ENCODE results near the gene RALBP1. TPM values are rescaled to one million over a fixed set of nuclear protein-coding genes. Genes with fewer than 3 reads are reported as not detected.

Gene RALBP1
- total RNA-seq, 1 experiment from 2014 or later: 70.0 TPM

GRCh38 chr18:9520666-9521065, 45.4 kb downstream of the RALBP1 start:
- in situ Hi-C loops (cut with HindIII; ENCODE audit: low pct_unique_long_range_greater_than_20kb, low sequenced_read_pairs): no loop called here
- Histone ChIP-seq H3K4me1 (ENCODE audit: control insufficient read depth, insufficient read depth, low read length) (no peaks in the 10 kb centered on the region; the same call in 1 of the 2 replicates), H3K36me3 (ENCODE audit: control insufficient read depth, insufficient read depth, low read length) (peaks cover 3% of the 10 kb centered on the region; the same call in 1 of the 2 replicates), H3K4me3 (ENCODE audit: low read depth in 2 of 2, low read length in 2 of 2) (no peak overlapping the region), H3K9me3 (ENCODE audit: control insufficient read depth, insufficient read depth, low read depth, low read length) (no peaks in the 10 kb centered on the region), H3K27me3 (ENCODE audit: control insufficient read depth, insufficient read depth, low read length) (no peaks in the 10 kb centered on the region), H3K27ac (ENCODE audit: low read length) (no peak overlapping the region)
- no TSS peak for BruUV-seq (replicated peaks)
- ATAC-seq (no peak), DNase-seq (ENCODE audit: low read depth, low spot score) (no peak)
- intact Hi-C loops (cut with micrococcal nuclease; ENCODE audit: unreplicated experiment): no loop called here
- ChIA-PET CTCF (no interaction called here), POLR2A (interaction anchor here (0.5 kb wide), 1 partner anchor 103 kb away, joined by 3 read pairs; no protein-coding TSS in a partner anchor)
- TF ChIP-seq REST (IDR thresholded peaks at IDR 0.05; ENCODE audit: insufficient read depth in 1 of 2, low read depth in 2 of 2, low read length in 1 of 2) (no peak), TCF7L2 (IDR thresholded peaks at IDR 0.05; ENCODE audit: low read depth, low read length) (no peak), SIN3A (IDR thresholded peaks at IDR 0.05; ENCODE audit: borderline replicate concordance, insufficient read depth, low read depth, low read length) (no peak), POLR2AphosphoS5 (IDR thresholded peaks at IDR 0.05; ENCODE audit: low read depth, low read length) (no peak), CTCF (IDR thresholded peaks at IDR 0.05) (no peak)

GRCh38 chr18:9521770-9522169, 46.5 kb downstream of the RALBP1 start:
- no TSS peak for BruUV-seq (replicated peaks)
- Histone ChIP-seq H3K9me3 (ENCODE audit: control insufficient read depth, insufficient read depth, low read depth, low read length) (no peaks in the 10 kb centered on the region), H3K4me1 (ENCODE audit: control insufficient read depth, insufficient read depth, low read length) (no peaks in the 10 kb centered on the region), H3K36me3 (ENCODE audit: control insufficient read depth, insufficient read depth, low read length) (peaks cover 3% of the 10 kb centered on the region; the same call in 1 of the 2 replicates), H3K27ac (ENCODE audit: low read length) (no peak overlapping the region), H3K4me3 (ENCODE audit: low read depth in 2 of 2, low read length in 2 of 2) (no peak overlapping the region), H3K27me3 (ENCODE audit: control insufficient read depth, insufficient read depth, low read length) (no peaks in the 10 kb centered on the region)
- intact Hi-C loops (cut with micrococcal nuclease; ENCODE audit: unreplicated experiment) (no loop called here), in situ Hi-C loops (cut with HindIII; ENCODE audit: low pct_unique_long_range_greater_than_20kb, low sequenced_read_pairs) (no loop called here)
- ATAC-seq: no peak
- ChIA-PET CTCF (no interaction called here), POLR2A (no interaction called here)
- no peak for TF ChIP-seq REST (IDR thresholded peaks at IDR 0.05; ENCODE audit: insufficient read depth in 1 of 2, low read depth in 2 of 2, low read length in 1 of 2)
- no peak for TF ChIP-seq SIN3A (IDR thresholded peaks at IDR 0.05; ENCODE audit: borderline replicate concordance, insufficient read depth, low read depth, low read length)
- TF ChIP-seq TCF7L2 (IDR thresholded peaks at IDR 0.05; ENCODE audit: low read depth, low read length): no peak
- TF ChIP-seq CTCF (IDR thresholded peaks at IDR 0.05): no peak
- no peak for TF ChIP-seq POLR2AphosphoS5 (IDR thresholded peaks at IDR 0.05; ENCODE audit: low read depth, low read length)
- DNase-seq (ENCODE audit: low read depth, low spot score): no peak

Measured in Panc1 (cell line).